Endothelial cell (in vitro differentiated cells): ENCODE results near the gene PPP2R2C. TPM values are rescaled to one million over a fixed set of nuclear protein-coding genes. Genes with fewer than 3 reads are reported as not detected.
A peak's percentile ranks its signal among the peaks of the same experiment; 100 is the strongest.

Experiments used
- DNase-seq: peaks from one replicate; pipeline ENCODE4 v3.0.0; 2021; ENCODE audit warnings: low spot score
- H3K27ac Mint-ChIP-seq: one replicate; pipeline ENCODE4 v1.8.0; 2021; ENCODE audit warnings: mixed read lengths, inconsistent platforms; ENCODE audit not compliant: unreplicated experiment
- H3K27me3 Mint-ChIP-seq: one replicate; pipeline ENCODE4 v1.8.0; 2021; ENCODE audit warnings: mild to moderate bottlenecking, moderate library complexity, mixed read lengths, inconsistent platforms; ENCODE audit not compliant: unreplicated experiment
- H3K36me3 Mint-ChIP-seq: one replicate; pipeline ENCODE4 v1.8.0; 2021; ENCODE audit warnings: mild to moderate bottlenecking, low read depth, mixed read lengths, inconsistent platforms; ENCODE audit not compliant: unreplicated experiment
- H3K4me1 Mint-ChIP-seq: one replicate; pipeline ENCODE4 v1.8.0; 2021; ENCODE audit warnings: mild to moderate bottlenecking, mixed read lengths, inconsistent platforms; ENCODE audit not compliant: unreplicated experiment
- H3K4me3 Mint-ChIP-seq: one replicate; pipeline ENCODE4 v1.8.0; 2021; ENCODE audit warnings: mild to moderate bottlenecking, mixed read lengths, inconsistent platforms; ENCODE audit not compliant: unreplicated experiment
- H3K9me3 Mint-ChIP-seq: one replicate; pipeline ENCODE4 v1.8.0; 2021; ENCODE audit warnings: mixed read lengths, inconsistent platforms; ENCODE audit not compliant: unreplicated experiment
- total RNA-seq: library from RNA; stranded (reverse); fragmentation: NEBNext Ultra II Directional; extraction: Animal tissue kit (Norgen Biotek cat#: 25700); gene quantifications from one replicate; pipeline ENCODE4 v1.2.1, GENCODE V29; 2021; ENCODE audit not compliant: unreplicated experiment
- TF ChIP-seq, protein P1 (sequence below): fragments of 200-600 bp; sonication (generic); IDR thresholded peaks from one replicate; pipeline ENCODE4 v1.5.0; 2021; ENCODE audit warnings: antibody characterized with exemption; ENCODE audit not compliant: unreplicated experiment

The PPP2R2C gene
- total RNA-seq, 1 donor from 2014 or later, result 1.7 TPM

DNA sequence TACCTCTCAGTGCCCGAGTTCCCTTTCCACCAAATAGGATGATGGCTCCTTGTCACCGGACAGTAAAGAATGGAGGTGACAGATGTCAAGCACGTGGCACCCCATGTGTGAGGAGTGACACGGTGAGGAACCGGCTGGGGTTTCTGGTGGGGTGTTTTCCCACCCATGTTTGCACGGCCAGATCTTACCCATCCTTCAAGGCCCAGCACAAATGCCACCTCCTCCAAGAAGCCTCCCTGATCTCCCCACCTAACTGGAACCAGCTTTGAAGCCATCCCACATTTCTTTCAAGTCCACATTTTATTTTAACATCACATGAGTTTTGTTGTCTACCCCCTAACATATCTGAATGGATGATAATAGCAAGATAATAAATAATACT, 139.8 kb downstream of the PPP2R2C start:
- DNase-seq, result no peak
- Mint-ChIP-seq H3K4me1 (peaks cover 13% of the 10 kb centered on the region), H3K27me3 (peaks cover 23% of the 10 kb centered on the region), H3K27ac (no peak overlapping the region), H3K9me3 (no peaks in the 10 kb centered on the region), H3K4me3 (no peak overlapping the region), H3K36me3 (peaks cover 4% of the 10 kb centered on the region)
- TF ChIP-seq, protein P1, sequence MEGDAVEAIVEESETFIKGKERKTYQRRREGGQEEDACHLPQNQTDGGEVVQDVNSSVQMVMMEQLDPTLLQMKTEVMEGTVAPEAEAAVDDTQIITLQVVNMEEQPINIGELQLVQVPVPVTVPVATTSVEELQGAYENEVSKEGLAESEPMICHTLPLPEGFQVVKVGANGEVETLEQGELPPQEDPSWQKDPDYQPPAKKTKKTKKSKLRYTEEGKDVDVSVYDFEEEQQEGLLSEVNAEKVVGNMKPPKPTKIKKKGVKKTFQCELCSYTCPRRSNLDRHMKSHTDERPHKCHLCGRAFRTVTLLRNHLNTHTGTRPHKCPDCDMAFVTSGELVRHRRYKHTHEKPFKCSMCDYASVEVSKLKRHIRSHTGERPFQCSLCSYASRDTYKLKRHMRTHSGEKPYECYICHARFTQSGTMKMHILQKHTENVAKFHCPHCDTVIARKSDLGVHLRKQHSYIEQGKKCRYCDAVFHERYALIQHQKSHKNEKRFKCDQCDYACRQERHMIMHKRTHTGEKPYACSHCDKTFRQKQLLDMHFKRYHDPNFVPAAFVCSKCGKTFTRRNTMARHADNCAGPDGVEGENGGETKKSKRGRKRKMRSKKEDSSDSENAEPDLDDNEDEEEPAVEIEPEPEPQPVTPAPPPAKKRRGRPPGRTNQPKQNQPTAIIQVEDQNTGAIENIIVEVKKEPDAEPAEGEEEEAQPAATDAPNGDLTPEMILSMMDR, result no peak

DNA sequence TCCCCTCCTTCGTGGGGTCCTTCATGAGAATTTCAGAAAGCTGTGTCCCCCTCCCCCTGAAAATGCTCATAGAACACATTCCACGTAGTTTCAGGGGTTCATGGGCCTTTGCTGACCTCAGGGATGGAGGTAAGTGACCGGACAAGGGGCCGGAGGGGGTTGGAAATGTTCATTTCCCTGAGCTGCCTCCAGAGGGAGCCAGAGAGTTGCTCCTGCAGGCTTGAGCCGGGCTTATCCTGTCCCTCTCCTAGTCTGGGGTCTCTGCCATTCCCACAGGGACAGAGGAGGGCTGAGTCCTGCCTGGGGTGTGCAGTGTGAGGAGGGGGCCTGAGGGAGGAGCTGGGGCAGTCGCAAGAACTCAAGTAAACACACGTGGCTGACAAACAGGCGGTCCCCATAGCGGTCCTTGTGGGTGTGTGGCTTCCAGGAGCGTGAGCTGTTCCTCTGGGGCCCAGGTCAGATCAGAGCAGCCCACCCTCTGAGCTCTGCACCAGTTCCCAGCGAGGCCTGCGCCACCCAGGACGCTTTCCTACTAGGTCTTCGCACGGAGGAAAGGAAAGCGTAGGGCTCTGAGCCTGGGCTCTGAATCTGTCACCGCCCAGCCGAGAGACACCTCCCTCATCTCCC, 140.3 kb downstream of the PPP2R2C start:
- H3K9me3 Mint-ChIP-seq, result no peaks in the 10 kb centered on the region
- peaks cover 4% of the 10 kb centered on the region for H3K36me3 Mint-ChIP-seq
- peaks cover 8% of the 10 kb centered on the region for H3K4me1 Mint-ChIP-seq
- peaks cover 23% of the 10 kb centered on the region for H3K27me3 Mint-ChIP-seq
- TF ChIP-seq, protein P1, result peak; percentile 85
- no peak overlapping the region for H3K27ac Mint-ChIP-seq
- no peak overlapping the region for H3K4me3 Mint-ChIP-seq
- DNase-seq, result peak; percentile 69

DNA sequence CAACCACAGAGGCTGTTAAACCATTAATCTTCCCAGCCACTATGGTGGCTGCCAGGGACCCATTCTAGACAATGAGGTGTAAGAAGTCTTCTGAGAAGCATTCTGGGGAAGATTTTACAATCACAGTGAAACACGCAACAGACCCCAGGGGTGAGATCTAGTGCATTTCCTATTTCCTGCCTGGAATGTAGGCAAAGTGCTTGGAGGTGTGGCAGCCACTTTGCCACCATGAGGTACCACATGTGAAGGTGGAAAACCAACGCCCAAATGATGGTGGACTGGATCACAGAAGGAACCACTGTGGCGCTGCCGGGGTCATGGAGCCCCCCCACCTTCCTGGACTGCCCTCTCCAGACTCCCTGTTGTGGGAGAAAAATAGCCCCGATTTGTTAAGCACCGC, 140.9 kb downstream of the PPP2R2C start:
- no peaks in the 10 kb centered on the region for H3K9me3 Mint-ChIP-seq
- peaks cover 22% of the 10 kb centered on the region for H3K27me3 Mint-ChIP-seq
- no peak overlapping the region for H3K27ac Mint-ChIP-seq
- TF ChIP-seq, protein P1, result no peak
- no peak for DNase-seq
- peaks cover 6% of the 10 kb centered on the region for H3K4me1 Mint-ChIP-seq
- no peak overlapping the region for H3K4me3 Mint-ChIP-seq
- peaks cover 4% of the 10 kb centered on the region for H3K36me3 Mint-ChIP-seq

DNA sequence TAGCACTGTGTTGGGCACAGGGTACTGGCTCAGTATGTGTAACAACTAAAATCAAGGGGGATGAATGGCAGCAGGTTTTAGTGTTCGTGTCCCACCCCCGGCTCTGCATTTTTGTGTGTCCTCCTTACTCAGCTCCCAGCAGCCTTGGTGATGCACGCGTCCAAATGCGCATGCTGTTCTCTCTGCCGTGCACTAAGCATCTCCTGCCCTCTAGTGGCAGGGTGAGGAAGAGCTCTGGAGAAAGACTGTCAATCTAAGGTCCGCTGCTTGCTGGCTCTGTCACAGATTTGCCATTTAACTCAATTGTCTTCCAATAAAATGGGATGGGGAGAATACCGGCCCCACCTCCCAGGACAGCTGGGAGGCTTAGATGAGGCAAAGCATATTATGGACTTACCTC, 141.4 kb downstream of the PPP2R2C start:
- H3K4me1 Mint-ChIP-seq, result peaks cover 9% of the 10 kb centered on the region
- peaks cover 22% of the 10 kb centered on the region for H3K27me3 Mint-ChIP-seq
- DNase-seq, result no peak
- TF ChIP-seq, protein P1, result no peak
- H3K4me3 Mint-ChIP-seq, result no peak overlapping the region
- H3K27ac Mint-ChIP-seq, result no peak overlapping the region
- peaks cover 4% of the 10 kb centered on the region for H3K36me3 Mint-ChIP-seq
- no peaks in the 10 kb centered on the region for H3K9me3 Mint-ChIP-seq

DNA sequence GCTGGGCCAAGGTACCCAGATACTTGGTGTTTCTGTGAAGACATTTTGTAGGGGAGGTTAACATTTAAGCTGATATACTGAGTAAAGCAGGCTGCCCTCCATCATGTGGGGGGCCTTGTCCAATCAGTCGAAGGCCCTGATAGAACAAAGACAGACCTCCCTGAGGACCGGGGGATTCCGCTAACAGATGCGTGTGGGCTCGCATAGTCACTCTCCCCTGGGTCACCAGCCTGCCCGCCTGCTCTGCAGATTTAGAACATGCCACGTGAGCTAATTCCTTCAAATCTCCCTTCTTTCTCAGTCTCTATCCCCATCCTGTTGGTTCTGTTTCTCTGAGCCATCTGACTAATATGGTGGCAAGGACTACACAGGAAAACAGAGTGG, 142.0 kb downstream of the PPP2R2C start:
- H3K4me1 Mint-ChIP-seq, result peaks cover 13% of the 10 kb centered on the region
- peaks cover 21% of the 10 kb centered on the region for H3K27me3 Mint-ChIP-seq
- DNase-seq, result no peak
- TF ChIP-seq, protein P1, result no peak
- peaks cover 4% of the 10 kb centered on the region for H3K36me3 Mint-ChIP-seq
- H3K9me3 Mint-ChIP-seq, result no peaks in the 10 kb centered on the region
- H3K27ac Mint-ChIP-seq, result no peak overlapping the region
- no peak overlapping the region for H3K4me3 Mint-ChIP-seq
